GM18909 (cell line): ENCODE data around the gene ESRRG.
"Not testable (repeated sequence)": the region's sequence is repeated elsewhere in the genome, so short reads cannot be mapped to it uniquely, and the experiment has no call there.

Source experiments
- ATAC-seq: cut with Tn5 transposase; IDR thresholded peaks from one replicate; pipeline ENCODE4 v1.9.1; 2021; ENCODE audit warnings: mild to moderate bottlenecking; ENCODE audit not compliant: unreplicated experiment, poor library complexity

Gene ESRRG

DNA sequence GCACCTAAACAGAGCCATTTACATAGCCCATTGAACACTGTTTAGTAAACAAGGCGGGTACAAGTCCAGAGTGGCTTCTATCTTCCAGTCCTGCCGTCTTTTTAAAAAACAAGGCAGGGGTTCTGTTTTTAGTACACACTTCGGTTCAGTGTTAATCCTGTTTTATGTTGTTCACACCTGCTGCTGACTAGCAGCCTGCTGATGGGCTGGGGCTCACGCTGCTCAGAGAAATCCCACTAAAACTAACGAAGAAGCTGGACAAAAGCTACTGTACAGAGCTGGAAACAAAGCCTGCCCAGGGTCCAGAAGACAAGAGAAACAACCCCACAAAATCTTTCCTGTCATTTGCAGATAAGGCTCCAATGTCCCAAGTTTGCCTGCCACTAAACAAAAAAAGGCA lies 13.2 kb downstream of the ESRRG start:
- no peak for ATAC-seq

DNA sequence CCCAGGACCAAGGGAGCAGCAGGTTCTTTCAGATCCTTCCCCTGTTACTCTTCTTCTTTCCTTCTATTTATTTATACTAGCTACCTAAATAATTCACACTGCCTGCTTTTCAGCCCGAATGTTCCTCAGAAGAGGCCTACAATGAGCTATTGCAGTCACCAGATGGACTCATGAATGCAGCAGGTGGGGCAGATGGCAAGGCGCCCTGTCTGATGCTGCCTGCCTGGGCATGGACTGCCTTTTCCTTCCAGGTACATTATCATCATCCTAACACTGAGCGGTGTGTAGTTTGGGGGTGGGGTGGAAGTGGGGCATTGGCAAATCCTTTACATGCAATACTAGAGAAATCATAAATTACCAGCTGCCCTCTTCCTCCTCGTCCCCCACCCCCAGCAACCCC lies 17.6 kb downstream of the ESRRG start:
- no peak for ATAC-seq

DNA sequence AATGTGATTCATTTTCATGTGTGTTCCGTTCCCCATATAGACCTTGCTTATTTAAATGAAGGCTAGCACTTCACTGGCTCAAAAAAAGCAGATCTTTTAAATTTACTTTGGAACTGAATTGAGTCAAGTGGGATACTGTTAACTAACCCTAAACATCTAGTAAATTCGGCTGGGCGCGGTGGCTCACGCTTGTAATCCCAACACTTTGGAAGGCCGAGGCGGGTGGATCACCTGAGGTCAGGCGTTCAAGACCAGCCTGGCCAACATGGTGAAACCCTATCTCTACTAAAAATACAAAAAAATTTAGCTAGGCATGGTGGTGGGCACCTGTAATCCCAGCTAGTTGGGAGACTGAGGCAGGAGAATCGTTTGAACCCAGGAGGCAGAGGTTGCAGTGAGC lies 19.2 kb downstream of the ESRRG start:
- ATAC-seq, result not testable (repeated sequence)

DNA sequence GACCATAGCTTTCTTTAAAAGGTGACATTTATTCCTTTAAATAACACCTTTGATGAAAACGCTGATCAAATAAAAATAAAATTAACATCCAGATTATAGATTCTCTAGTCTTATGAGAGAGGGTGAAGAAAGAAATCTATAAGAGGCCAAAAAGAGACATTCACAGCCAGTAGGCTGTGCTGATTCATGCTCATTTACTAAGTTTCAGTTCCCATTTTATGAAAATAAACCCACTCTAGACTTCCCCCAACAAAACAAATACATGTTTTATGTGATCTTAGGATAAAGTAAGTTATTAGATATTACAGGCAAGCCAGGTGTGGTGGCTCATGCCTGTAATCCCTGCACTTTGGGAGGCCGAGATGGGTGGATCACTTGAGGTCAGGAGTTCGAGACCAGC lies 21.1 kb downstream of the ESRRG start:
- peak; percentile 86 for ATAC-seq

- no peak for ATAC-seq
Measured at GRCh38 chr1:216700779-216701178, 22.4 kb downstream of the ESRRG start.

DNA sequence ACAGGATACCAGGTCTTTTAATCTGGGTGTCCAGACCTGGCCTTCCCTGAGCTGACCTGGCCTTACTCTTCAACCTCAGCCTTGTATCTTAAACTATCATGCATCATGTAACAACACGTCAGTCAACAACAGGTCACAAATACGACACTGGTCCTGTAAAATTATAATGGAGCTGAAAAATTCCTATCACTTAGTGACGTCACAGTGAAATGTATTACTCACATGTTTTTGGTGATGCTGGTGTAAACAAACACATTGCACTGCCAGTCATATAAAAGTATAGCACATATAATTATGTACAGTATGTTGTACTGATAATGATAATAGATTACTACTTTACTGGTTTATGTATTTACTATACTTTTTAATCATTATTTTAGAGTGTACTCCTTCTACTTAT lies 31.5 kb downstream of the ESRRG start:
- no peak for ATAC-seq

GRCh38 chr1:216690603-216691002 lies 32.6 kb downstream of the ESRRG start:
- ATAC-seq, result no peak

GRCh38 chr1:216688127-216688657 lies 35.0 kb downstream of the ESRRG start:
- ATAC-seq, result no peak

DNA sequence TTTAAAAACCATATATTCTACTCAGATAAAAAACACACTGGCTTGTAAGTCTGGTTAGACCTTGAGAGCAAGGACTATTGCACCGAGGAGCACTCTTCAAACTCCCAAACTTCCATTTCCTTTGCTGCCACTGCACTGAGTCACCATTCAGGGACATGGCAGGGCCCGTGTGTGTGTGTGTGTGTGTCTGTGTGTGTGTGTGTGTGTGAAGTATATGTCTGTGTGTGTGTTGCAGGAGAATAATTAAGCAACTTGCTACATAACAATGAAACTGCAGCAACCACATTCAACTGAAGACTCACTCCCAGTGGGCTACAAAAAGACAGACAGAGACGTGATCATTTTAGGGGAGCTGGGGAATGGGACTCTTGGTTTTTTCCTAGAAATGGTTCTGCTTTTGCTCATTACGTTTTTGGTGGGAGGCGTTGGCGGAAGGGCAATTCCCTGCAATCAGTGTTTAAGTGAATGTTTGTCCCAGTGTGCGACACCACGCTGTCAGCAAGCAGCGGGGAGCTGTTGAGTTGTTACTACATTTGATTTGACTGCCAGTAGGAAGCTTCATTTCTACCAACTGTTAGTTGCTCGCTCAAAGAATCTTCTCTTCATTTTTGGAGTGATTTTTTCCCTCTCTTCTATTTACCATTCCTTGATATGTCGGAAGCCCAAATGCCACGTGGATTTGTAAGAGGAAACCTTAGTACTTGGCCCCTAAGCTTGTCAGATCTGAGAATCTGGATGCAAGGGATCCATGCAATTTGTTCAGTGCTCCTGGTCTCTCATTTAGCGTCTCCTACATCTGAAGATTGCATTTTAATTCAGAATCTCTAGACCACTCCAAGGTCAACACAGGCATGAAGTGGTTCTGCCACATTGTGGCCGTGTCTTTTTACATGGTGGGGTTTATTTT lies 36.1 kb downstream of the ESRRG start:
- no peak for ATAC-seq

- ATAC-seq, result no peak
Measured at GRCh38 chr1:216682752-216683151, 40.5 kb downstream of the ESRRG start.

DNA sequence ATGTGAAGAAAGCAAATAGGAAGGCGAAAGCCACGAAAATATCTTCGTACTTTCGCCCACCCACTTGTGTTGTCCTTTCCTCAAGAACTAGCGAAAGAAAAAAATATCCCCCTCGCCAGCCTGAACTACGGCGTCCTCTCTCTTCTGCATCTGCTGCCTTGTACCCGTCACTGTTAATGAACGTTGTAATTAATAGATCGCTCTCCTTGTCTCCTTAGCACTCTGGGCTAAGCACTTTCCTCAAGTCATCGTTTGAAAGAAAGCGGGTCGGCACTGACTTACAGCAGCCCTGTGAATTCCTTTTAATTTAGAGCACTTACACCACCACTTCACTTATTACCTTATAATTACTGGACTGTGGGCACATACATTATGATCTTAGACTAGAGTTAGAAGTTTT lies 44.1 kb downstream of the ESRRG start:
- ATAC-seq, result no peak

DNA sequence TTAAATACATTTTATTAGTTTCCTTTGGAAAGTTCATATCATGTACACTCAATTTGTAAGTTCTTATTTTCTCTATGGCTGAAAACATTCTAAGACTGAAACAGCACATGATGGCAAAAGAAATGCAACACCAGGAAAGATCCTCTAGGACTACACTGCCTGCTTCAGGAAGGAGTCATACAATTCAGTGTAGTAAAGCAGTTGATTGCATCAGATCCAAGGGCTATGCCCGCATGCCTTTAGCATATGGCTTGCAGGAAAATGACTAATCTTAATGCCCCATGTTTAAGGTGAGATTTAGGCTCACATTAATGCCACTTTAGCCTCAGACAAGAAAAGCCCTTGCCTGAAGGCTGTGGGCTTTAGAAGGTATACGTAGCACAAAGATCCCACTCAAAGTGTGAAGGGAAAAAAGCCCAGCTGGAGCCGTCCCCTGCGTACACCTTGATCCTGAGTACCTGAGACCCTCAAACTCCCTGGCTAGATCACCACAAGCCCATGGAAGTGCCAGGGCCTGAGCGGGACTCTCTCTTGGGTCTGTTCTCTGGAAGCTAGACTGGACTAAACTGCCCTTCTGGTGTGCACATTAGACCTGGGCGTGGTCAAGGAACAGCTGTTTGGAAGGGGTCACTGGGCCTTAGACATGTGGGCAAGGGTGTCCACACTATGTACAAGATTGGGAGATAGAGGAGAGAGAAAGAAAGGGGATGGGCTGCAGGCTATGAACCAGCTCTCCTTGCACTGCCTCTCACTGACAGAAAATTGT lies 52.9 kb downstream of the ESRRG start:
- ATAC-seq, result no peak

GRCh38 chr1:216666441-216666840 lies 56.8 kb downstream of the ESRRG start:
- no peak for ATAC-seq

- no peak for ATAC-seq
Measured at GRCh38 chr1:216665856-216666255, 57.4 kb downstream of the ESRRG start.

GRCh38 chr1:216665406-216665805 lies 57.8 kb downstream of the ESRRG start:
- ATAC-seq, result no peak

DNA sequence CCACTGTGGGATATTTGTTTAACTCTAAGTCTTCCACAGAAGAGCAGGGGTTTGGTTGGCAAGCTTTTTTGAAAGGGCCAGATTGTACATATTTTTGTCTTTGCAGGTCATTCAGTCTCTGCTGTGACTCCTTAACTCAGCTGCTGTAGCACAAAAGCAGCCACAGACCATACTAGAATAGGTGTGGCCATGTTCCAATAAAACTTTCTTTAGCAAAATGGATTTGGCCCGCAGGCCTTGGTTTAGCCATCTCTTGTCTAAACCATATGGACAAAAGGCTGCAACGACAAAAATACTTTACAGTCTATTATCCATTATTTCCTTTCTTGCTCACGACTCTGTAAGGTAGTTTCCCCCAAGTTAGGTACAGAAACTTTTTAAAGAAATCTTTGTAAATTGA lies 60.5 kb downstream of the ESRRG start:
- no peak for ATAC-seq

DNA sequence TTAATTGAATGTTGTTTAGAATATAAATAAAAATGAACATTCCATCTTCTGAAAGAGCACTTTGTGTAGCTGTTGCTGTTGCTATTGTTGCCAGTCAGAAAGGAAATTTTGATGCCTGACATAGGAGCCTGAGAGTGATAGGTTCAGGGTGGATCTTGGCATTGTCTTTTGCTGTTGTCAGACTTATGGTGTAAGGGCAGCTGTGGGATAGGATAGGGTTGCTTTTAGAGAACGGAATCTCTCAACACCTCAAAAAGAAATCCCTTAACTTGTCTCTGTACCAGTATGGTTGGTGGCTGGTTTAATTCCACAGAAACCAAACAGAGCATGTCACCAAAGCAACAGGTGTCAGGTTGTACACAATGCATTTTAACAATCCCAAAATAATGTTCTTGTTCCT lies 62.7 kb downstream of the ESRRG start:
- ATAC-seq, result no peak

- no peak for ATAC-seq
Measured at GRCh38 chr1:216653001-216653400, 70.2 kb downstream of the ESRRG start.

DNA sequence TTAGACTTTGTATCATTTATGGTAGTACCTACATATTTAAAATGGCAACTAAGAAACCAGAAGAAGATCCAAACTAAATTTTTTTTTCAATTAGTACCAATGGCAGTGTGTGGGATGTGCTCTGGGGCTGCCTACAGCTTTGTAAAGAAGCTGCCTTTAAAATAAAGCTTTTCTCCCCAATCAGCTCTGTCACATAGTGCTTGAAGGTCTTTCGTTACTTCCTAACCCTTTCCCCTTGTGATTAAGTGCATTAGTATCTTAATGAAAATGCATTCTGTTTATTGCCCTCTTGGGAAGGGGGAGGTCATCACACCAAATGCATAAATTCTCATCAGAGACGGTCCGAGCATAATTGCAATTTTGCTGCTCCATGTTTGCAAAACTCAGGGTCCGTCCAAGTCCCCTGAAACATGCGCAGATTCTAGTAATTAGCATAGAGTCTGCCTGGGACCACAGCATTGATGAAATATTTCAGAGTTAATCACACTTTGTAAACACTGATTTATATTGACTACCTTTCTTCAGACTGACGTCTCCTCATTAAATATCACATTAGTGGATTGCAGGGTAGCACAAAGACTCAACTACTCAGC lies 71.3 kb downstream of the ESRRG start:
- ATAC-seq, result no peak

GRCh38 chr1:216643176-216643575 lies 80.1 kb downstream of the ESRRG start:
- no peak for ATAC-seq
